ENCODE measurements around the gene SRP9. TPM values are rescaled to one million over a fixed set of nuclear protein-coding genes. Genes with fewer than 3 reads are reported as not detected.

The SRP9 gene
- total RNA-seq, 1 experiment from 2014 or later: 282 TPM

- BruUV-seq (replicated peaks): no TSS peak
- 0 out of 2 replicates have a peak, but pooled peaks cover 3% of the 10 kb centered on the region for H3K4me1 ChIP-seq (ENCODE audit: control insufficient read depth, insufficient read depth, low read length)
- ChIA-PET POLR2A (no interaction called here), CTCF (no interaction called here)
- H3K4me3 ChIP-seq (ENCODE audit: low read depth in 2 of 2, low read length in 2 of 2): no peak overlapping the region
- H3K27ac ChIP-seq (ENCODE audit: low read length): no peak overlapping the region
- no peaks in the 10 kb centered on the region for H3K27me3 ChIP-seq (ENCODE audit: control insufficient read depth, insufficient read depth, low read length)
- no peaks in the 10 kb centered on the region for H3K36me3 ChIP-seq (ENCODE audit: control insufficient read depth, insufficient read depth, low read length)
- intact Hi-C loops (cut with micrococcal nuclease; ENCODE audit: unreplicated experiment): no loop called here
- TF ChIP-seq TCF7L2 (IDR thresholded peaks at IDR 0.05; ENCODE audit: low read depth, low read length): no peak
- TF ChIP-seq POLR2AphosphoS5 (IDR thresholded peaks at IDR 0.05; ENCODE audit: low read depth, low read length): no peak
- TF ChIP-seq REST (IDR thresholded peaks at IDR 0.05; ENCODE audit: insufficient read depth in 1 of 2, low read depth in 2 of 2, low read length in 1 of 2): no peak
- TF ChIP-seq, protein P1, sequence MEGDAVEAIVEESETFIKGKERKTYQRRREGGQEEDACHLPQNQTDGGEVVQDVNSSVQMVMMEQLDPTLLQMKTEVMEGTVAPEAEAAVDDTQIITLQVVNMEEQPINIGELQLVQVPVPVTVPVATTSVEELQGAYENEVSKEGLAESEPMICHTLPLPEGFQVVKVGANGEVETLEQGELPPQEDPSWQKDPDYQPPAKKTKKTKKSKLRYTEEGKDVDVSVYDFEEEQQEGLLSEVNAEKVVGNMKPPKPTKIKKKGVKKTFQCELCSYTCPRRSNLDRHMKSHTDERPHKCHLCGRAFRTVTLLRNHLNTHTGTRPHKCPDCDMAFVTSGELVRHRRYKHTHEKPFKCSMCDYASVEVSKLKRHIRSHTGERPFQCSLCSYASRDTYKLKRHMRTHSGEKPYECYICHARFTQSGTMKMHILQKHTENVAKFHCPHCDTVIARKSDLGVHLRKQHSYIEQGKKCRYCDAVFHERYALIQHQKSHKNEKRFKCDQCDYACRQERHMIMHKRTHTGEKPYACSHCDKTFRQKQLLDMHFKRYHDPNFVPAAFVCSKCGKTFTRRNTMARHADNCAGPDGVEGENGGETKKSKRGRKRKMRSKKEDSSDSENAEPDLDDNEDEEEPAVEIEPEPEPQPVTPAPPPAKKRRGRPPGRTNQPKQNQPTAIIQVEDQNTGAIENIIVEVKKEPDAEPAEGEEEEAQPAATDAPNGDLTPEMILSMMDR (IDR thresholded peaks at IDR 0.05): no peak
- TF ChIP-seq SIN3A (IDR thresholded peaks at IDR 0.05; ENCODE audit: borderline replicate concordance, insufficient read depth, low read depth, low read length): no peak
- ATAC-seq (0 out of 2 replicates have a peak, but pooled peaks have one; percentile 20), DNase-seq (ENCODE audit: low read depth, low spot score) (no peak)
- in situ Hi-C loops (cut with HindIII; ENCODE audit: low pct_unique_long_range_greater_than_20kb, low sequenced_read_pairs): no loop called here
- H3K9me3 ChIP-seq (ENCODE audit: control insufficient read depth, insufficient read depth, low read depth, low read length): no peaks in the 10 kb centered on the region
Observed at GRCh38 chr1:225828706-225829345, 51.2 kb downstream of the SRP9 start.

DNA sequence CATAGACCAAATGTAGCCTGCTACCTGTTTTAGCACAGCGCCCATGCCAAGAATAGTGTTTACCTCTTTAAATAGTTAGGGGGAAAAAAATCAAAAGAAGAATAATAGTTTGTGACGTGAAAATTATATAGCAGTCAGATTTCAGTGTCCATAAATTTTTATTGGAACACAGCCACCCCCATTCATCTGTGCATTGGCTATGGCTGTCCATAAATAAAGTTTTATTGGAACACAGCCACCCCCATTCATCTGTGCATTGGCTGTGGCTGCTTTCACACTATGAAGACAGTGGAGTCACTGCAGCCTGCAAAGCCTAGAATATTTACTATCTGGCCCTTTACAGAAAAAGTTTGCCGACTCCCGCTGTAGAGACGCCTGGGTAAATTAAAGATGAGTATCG, 53.2 kb downstream of the SRP9 start:
- BruUV-seq (replicated peaks): no TSS peak
- CTCF ChIA-PET: no interaction called here

More for the DNA sequence above, 53.2 kb downstream of the SRP9 start:
- ATAC-seq (no peak), DNase-seq (ENCODE audit: low read depth, low spot score) (no peak)
- POLR2A ChIA-PET: no interaction called here
- H3K27me3 ChIP-seq (ENCODE audit: control insufficient read depth, insufficient read depth, low read length): no peaks in the 10 kb centered on the region
- H3K36me3 ChIP-seq (ENCODE audit: control insufficient read depth, insufficient read depth, low read length): no peaks in the 10 kb centered on the region
- TF ChIP-seq, protein P1 (IDR thresholded peaks at IDR 0.05): no peak
- TF ChIP-seq SIN3A (IDR thresholded peaks at IDR 0.05; ENCODE audit: borderline replicate concordance, insufficient read depth, low read depth, low read length): no peak
- TF ChIP-seq REST (IDR thresholded peaks at IDR 0.05; ENCODE audit: insufficient read depth in 1 of 2, low read depth in 2 of 2, low read length in 1 of 2): no peak
- TF ChIP-seq TCF7L2 (IDR thresholded peaks at IDR 0.05; ENCODE audit: low read depth, low read length): no peak
- no peak for TF ChIP-seq POLR2AphosphoS5 (IDR thresholded peaks at IDR 0.05; ENCODE audit: low read depth, low read length)
- H3K9me3 ChIP-seq (ENCODE audit: control insufficient read depth, insufficient read depth, low read depth, low read length): no peaks in the 10 kb centered on the region
- no peak overlapping the region for H3K4me3 ChIP-seq (ENCODE audit: low read depth in 2 of 2, low read length in 2 of 2)
- no peak overlapping the region for H3K27ac ChIP-seq (ENCODE audit: low read length)
- intact Hi-C loops (cut with micrococcal nuclease; ENCODE audit: unreplicated experiment): no loop called here
- no peaks in the 10 kb centered on the region for H3K4me1 ChIP-seq (ENCODE audit: control insufficient read depth, insufficient read depth, low read length)
- in situ Hi-C loops (cut with HindIII; ENCODE audit: low pct_unique_long_range_greater_than_20kb, low sequenced_read_pairs): no loop called here

All from Panc1 (cell line).